HG03354 (cell line): ENCODE measurements around the gene KLK1.
A peak's percentile ranks its signal among the peaks of the same experiment; 100 is the strongest.

Source experiments
- ATAC-seq: cut with Tn5 transposase; IDR thresholded peaks from one replicate; pipeline ENCODE4 v1.9.1; 2021; ENCODE audit warnings: mild to moderate bottlenecking; ENCODE audit not compliant: unreplicated experiment, poor library complexity, severe bottlenecking

The KLK1 gene

GRCh38 chr19:50837300-50837699, 13.7 kb upstream of the KLK1 start:
- ATAC-seq: no peak

DNA sequence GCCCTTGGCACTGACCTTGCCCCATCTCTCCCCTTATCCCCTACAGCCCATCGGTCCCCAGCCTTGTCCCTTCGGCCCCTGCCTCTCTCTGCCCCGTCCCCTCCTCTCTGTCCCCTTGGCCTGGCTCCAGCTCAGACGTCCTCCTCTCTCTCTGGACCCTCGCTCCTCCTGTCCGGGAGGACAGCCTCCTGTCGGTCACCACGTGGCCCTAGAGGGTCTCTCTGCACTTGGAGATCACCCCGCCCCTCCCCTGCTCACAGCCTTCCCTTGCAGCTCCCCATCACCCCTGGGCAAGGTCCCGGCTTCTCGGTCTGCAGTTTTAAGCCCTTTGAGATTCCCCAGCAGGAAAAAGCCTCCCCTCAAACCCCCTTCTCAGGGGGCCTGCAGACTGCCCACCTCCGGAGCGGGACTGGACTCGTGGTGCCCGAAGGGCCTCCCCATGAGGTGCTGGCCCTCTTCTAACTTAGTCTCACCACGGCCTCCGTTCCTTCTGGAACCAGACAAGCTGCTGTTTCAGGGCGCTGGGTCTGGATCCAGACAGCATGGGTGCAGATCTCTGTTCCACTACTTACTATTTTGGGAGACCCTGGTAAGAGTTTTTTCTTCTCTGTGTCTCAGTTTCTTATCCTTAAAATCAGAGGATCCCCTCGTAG, 13.1 kb upstream of the KLK1 start:
- no peak for ATAC-seq

GRCh38 chr19:50835785-50836542, 12.4 kb upstream of the KLK1 start:
- peak; percentile 86 for ATAC-seq

- ATAC-seq: no peak
These were observed 11.7 kb upstream of the KLK1 start for GRCh38 chr19:50835103-50835784.

GRCh38 chr19:50833802-50834167, 10.2 kb upstream of the KLK1 start:
- ATAC-seq: no peak

GRCh38 chr19:50833117-50833801, 9.7 kb upstream of the KLK1 start, which contains the start of gene KLK15:
KLK15 (minus strand) TSS chr19:50833574; CDS start chr19:50831492, 2,082 bp downstream.
- ATAC-seq: no peak

DNA sequence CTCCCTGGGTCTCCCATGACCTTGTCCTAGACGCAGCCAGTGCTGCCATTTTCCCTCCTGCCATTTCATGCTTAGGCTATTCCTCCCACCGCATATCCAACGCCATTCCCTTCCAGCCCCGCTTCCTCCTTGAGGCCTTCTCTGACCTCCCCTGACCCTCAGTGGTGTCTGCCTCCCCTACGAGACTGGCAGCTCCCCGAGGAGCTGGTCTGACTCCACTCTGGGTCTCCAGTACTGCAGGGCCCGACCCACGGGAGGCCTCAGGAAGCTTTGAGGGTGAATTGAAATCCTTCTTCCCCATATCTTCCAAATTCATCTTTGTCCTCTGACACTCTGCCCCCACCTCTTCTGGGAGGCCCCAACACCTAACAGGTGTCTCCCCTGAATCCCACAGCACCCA, 9.1 kb upstream of the KLK1 start:
- ATAC-seq: no peak

- no peak for ATAC-seq
These were observed 7.4 kb upstream of the KLK1 start for GRCh38 chr19:50831026-50831396.

GRCh38 chr19:50830266-50831025, 6.9 kb upstream of the KLK1 start:
- ATAC-seq: no peak

GRCh38 chr19:50829801-50830200, 6.2 kb upstream of the KLK1 start:
- no peak for ATAC-seq

DNA sequence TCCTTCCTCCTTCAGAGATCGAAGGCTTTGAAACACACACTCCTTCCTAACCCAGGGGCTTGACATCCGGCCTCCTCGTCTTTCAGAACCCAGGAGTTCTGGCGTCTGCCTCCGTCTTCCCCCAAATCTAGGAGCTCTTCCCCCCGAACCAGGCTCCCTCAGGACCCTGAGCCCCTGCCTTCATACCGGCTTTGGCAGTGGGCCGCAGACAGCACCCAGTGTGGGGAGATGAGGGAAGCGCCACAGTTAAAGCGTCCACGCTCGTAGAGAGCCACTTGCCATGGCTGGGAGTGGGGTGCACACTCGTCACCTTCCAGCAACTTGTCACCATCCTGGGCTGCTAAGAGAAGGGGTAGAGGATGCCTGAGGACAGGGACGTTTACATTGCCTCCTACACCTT, 3.9 kb upstream of the KLK1 start:
- no peak for ATAC-seq

- no peak for ATAC-seq
These were observed 3.1 kb upstream of the KLK1 start for GRCh38 chr19:50826492-50827240.

- no peak for ATAC-seq
These were observed 852 bp downstream of the KLK1 start for GRCh38 chr19:50822661-50823208.

GRCh38 chr19:50821622-50822021, 2.0 kb downstream of the KLK1 start:
- ATAC-seq: no peak

DNA sequence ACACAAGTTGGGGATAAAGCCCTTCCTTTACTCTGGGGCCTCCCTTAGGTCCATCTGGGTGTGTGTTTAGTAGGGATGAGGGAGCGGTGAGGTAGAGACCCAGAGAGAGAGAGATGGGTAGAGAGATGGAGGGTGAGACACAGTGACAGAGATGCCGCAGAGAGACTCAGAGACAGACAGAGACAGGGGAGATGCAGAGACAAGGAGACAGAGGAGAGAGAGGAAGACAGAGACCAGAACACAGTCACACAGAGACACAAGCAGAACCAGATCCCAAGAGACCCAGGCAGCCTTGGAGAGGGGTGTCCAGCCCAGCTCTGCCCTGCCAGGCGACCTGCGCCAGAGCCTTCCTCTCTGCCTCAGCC, 2.4 kb downstream of the KLK1 start:
- ATAC-seq: no peak

- ATAC-seq: no peak
These were observed 2.9 kb downstream of the KLK1 start for GRCh38 chr19:50820549-50821247.

GRCh38 chr19:50820086-50820485, 3.5 kb downstream of the KLK1 start:
- no peak for ATAC-seq

GRCh38 chr19:50819636-50820035, 4.0 kb downstream of the KLK1 start:
- no peak for ATAC-seq
